Non-pigmented ciliary epithelial cell (primary cell): ENCODE measurements around the gene DENND2C.

ENCODE experiments used
- DNase-seq: peaks from one replicate; pipeline ENCODE4 v3.0.0-alpha.2; 2010; ENCODE audit warnings: low read depth

Gene DENND2C

GRCh38 chr1:114545796-114546195 lies 124.1 kb downstream of the DENND2C start:
- DNase-seq = no peak

GRCh38 chr1:114545315-114545714 lies 124.5 kb downstream of the DENND2C start:
- no peak for DNase-seq

- no peak for DNase-seq
Observed at GRCh38 chr1:114540821-114541220, 129.0 kb downstream of the DENND2C start.

- no peak for DNase-seq
Observed at GRCh38 chr1:114540272-114540671, 129.6 kb downstream of the DENND2C start.

- no peak for DNase-seq
Observed at GRCh38 chr1:114536043-114536442, 133.8 kb downstream of the DENND2C start.

GRCh38 chr1:114535401-114535800 lies 134.4 kb downstream of the DENND2C start:
- no peak for DNase-seq
